ENCODE data around the gene IL27RA.

The IL27RA gene

DNA sequence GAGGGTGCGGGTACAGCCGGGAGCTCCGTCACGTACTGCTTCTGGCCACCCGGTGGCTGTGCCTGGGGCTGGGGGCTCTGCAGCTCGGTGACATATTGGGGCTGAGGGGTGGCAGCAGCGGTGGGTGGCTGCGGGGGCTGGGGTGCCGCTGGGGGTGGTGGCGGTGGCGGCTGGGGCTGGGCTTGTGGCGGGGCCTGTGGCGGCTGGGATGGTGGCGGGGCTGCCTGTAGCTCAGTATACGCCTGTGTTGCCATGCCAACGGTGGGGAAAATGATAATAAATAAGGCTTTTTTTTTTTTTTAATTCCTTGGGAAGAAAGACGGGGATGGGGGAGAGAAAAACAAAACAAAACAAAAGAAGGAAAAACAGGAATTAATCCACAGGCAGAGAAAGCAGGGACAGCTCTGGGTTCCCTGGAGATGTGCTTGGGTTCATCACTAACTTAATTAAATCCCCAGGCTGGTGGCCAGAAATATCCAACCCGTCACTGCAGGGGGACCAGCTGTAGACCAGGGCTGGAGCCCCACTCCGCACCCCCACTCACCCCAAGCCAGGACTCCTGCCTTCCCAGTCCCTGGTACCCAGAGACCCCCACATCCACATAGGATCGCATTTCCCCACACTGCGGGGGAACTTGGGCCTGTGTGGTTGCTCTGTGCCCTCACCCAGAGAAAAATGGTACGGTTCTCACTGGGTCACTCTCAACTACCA lies 37.8 kb upstream of the IL27RA start:
- no peak for DNase-seq (ENCODE audit: low read depth)
- in situ Hi-C loops (cut with HindIII; ENCODE audit: low sequenced_read_pairs) = no loop called here
- TF ChIP-seq, protein P1, sequence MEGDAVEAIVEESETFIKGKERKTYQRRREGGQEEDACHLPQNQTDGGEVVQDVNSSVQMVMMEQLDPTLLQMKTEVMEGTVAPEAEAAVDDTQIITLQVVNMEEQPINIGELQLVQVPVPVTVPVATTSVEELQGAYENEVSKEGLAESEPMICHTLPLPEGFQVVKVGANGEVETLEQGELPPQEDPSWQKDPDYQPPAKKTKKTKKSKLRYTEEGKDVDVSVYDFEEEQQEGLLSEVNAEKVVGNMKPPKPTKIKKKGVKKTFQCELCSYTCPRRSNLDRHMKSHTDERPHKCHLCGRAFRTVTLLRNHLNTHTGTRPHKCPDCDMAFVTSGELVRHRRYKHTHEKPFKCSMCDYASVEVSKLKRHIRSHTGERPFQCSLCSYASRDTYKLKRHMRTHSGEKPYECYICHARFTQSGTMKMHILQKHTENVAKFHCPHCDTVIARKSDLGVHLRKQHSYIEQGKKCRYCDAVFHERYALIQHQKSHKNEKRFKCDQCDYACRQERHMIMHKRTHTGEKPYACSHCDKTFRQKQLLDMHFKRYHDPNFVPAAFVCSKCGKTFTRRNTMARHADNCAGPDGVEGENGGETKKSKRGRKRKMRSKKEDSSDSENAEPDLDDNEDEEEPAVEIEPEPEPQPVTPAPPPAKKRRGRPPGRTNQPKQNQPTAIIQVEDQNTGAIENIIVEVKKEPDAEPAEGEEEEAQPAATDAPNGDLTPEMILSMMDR (IDR thresholded peaks at IDR 0.05; ENCODE audit: low read depth, low read length, missing control alignments) = no peak
- H3K4me3 ChIP-seq (ENCODE audit: low read depth, low read length) = no peak overlapping the region

DNA sequence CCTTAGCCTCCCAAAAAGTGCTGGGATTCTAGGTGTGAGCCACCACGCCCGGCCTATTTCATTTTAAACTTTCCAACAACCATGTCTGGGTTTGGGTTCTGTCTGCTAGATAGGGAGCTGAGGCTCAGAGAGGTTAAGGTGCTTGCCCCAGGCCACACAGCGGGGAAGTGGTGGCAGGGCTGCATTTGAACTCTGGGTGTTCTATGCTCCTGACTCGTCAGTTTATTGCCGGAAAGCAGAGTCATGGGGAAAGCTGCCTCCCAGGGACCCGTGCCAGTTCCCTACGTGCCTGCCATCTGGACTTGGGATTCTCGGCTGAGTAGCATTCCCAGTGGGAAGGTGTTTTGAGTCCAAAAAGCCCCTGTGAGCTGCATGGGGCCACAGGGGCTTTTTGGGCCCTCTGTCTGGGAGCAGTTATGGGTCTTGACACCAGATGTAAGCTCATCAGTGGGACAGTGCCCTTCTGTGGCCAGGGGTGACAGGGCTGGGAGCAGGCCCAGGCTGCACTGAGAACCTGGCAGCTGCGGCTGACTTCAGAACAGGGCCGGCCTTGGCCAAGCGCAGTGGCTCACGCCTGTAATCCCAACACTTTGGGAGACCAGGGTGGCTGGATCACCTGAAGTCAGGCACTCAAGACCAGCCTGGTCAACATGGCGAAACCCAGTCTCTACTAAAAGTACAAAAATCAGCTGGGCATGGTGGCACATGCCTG lies 36.4 kb upstream of the IL27RA start:
- in situ Hi-C loops (cut with HindIII; ENCODE audit: low sequenced_read_pairs) = no loop called here
- TF ChIP-seq, protein P1 (IDR thresholded peaks at IDR 0.05; ENCODE audit: low read depth, low read length, missing control alignments) = no peak
- H3K4me3 ChIP-seq (ENCODE audit: low read depth, low read length) = no peak overlapping the region
- DNase-seq (ENCODE audit: low read depth) = peak; percentile 11

DNA sequence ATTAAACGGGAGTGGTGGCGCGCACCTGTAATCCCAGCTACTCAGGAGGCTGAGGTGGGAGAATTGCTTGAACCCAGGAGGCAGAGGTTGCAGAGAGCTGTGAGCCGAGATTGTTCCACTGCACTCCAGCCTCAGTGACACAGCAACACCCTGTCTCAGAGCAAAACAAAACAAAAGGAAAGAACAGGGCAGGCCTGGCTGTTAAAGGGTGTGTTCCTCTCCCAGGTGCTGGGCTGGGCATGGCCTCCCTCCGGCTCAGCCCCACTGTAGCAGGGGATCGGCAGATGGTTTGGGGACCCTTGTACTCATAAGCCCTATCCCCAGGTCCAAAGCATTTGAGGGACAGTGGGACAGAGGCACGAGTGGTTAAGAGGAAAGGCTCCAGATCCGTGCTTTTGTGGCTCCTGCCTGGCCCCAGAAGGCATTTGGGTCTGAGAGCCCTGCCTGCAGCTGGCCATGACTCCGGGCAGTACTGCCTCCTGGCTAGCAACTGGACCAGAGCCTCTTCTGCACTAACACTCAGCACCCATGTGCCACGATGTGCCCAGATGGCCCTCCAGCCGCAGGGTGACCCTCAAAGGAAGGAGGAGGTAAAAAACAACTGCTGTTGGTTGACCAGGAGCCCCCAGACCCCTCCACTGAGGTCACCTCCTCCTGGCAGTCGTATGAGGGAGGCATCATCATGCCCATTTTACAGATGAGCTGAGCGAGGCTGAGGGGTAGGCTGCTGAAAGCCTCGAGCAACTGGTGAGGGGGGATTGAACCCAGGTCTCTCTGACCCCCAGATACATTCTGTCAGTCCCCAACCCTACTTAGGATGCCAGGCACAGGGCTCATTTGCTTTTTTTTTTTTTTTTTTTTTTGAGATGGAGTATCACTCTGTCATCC lies 35.4 kb upstream of the IL27RA start:
- TF ChIP-seq, protein P1 (IDR thresholded peaks at IDR 0.05; ENCODE audit: low read depth, low read length, missing control alignments) = no peak
- no peak for DNase-seq (ENCODE audit: low read depth)
- H3K4me3 ChIP-seq (ENCODE audit: low read depth, low read length) = no peak overlapping the region
- in situ Hi-C loops (cut with HindIII; ENCODE audit: low sequenced_read_pairs) = no loop called here

DNA sequence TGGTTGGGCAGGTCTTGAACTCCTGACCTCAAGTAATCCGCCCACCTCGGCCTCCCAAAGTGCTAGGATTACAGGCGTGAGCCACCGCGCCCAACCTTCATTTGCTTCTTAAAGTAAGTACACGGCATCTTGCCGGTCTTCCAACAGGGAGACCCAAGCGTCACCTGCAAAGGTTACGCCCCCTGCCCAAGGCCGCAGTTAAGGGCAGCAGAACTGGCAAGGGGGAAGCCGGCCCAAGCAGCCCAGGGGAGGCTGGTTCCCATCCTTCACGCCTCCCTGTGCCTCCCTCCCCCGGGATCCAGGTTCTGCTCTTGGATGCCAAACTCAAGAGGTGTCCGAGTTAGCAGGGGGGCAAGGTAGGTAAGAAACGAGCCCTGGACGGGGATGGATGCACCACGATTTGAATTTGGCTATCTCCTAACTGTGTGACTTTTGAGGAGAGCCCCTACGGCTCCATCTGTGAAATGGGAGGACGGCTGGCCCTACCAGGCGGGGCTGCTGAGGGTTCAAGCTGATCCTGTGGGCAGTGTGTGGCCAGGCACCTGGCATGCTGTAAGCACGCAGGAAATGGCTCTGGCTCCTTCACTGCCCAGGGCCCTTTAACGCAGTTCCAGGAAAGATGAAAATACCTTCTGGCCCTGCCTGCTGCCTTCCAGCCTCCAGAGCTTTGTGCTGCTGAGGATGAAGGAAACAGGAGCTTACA lies 34.5 kb upstream of the IL27RA start:
- in situ Hi-C loops (cut with HindIII; ENCODE audit: low sequenced_read_pairs) = no loop called here
- DNase-seq (ENCODE audit: low read depth) = no peak
- TF ChIP-seq, protein P1 (IDR thresholded peaks at IDR 0.05; ENCODE audit: low read depth, low read length, missing control alignments) = no peak
- no peak overlapping the region for H3K4me3 ChIP-seq (ENCODE audit: low read depth, low read length)

DNA sequence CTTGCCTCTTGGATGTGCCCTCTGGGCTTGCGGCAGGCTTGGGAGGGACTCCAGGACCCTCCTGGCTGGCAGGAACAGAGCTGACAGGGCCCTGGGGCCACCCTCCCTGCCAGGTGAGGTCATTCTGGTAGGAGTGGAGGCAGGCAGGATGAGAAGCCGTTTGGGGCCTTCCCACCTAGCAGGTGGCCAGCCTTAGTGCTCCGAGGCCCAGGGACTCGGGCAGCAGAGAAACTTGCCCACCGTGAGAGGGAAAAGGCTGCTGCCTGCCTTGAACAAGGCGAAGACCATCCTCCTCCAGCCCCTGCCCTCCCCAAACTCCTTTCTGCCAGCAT lies 34.0 kb upstream of the IL27RA start:
- in situ Hi-C loops (cut with HindIII; ENCODE audit: low sequenced_read_pairs) = no loop called here

More for the DNA sequence above, 34.0 kb upstream of the IL27RA start:
- TF ChIP-seq, protein P1 (IDR thresholded peaks at IDR 0.05; ENCODE audit: low read depth, low read length, missing control alignments) = no peak
- H3K4me3 ChIP-seq (ENCODE audit: low read depth, low read length) = no peak overlapping the region
- no peak for DNase-seq (ENCODE audit: low read depth)

Data from astrocyte of the cerebellum (primary cell).